Peyer's patch (tissue), 4 donors: Measurements from ENCODE around the gene NUMBL.

Experiments
- POLR2A ChIP-seq, 2 donors: fragments of 450-650 bp; IDR thresholded peaks; one replicate each; pipeline ENCODE4 v1.5.1; 2017; ENCODE audit warnings: antibody characterized with exemption in 2 of 2, mild to moderate bottlenecking in 2 of 2, moderate library complexity in 2 of 2
- TF ChIP-seq, protein P1 (sequence below), 6 experiments: fragments of 450-650 bp in 4 of 6; fragments of 200-600 bp in 2 of 6; sonication (generic) in 1 of 6; IDR thresholded peaks; one replicate each; pipeline ENCODE4 v1.5.1; 2017 to 2019; ENCODE audit warnings: antibody characterized with exemption in 6 of 6, mild to moderate bottlenecking in 3 of 6, moderate library complexity in 1 of 6

DNA sequence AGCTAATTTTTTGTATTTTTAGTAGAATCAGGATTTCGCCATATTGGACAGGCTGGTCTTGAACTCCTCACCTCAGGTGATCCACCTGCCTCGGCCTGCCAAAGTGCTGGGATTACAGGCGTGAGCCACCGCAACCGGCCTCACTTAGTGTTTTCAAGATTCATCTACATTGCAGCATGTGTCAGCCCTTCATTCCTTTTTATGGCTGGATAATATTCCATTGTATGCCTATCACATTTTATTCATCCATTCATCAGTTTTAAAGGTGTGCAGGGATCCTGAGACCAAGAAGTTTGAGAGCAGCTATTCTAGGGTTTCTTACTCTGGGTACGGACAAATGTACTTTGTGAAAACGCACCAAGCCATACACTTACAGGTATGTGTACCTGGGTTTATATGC, 17.2 kb upstream of the NUMBL start:
- no peak for TF ChIP-seq POLR2A (IDR thresholded peaks at IDR 0.05)
- TF ChIP-seq, protein P1, sequence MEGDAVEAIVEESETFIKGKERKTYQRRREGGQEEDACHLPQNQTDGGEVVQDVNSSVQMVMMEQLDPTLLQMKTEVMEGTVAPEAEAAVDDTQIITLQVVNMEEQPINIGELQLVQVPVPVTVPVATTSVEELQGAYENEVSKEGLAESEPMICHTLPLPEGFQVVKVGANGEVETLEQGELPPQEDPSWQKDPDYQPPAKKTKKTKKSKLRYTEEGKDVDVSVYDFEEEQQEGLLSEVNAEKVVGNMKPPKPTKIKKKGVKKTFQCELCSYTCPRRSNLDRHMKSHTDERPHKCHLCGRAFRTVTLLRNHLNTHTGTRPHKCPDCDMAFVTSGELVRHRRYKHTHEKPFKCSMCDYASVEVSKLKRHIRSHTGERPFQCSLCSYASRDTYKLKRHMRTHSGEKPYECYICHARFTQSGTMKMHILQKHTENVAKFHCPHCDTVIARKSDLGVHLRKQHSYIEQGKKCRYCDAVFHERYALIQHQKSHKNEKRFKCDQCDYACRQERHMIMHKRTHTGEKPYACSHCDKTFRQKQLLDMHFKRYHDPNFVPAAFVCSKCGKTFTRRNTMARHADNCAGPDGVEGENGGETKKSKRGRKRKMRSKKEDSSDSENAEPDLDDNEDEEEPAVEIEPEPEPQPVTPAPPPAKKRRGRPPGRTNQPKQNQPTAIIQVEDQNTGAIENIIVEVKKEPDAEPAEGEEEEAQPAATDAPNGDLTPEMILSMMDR (IDR thresholded peaks at IDR 0.05) = no peak
